T-helper 2 cell treated with Interferon-gamma antibody and Interleukin-4, amounts not matched to agents 5 μg/mL and 100 μg/mL, for 36 hours (primary cell): ENCODE results near the gene DOLK.

Experiments used
- DNase-seq: peaks from one replicate; pipeline ENCODE4 v3.0.0; 2021; ENCODE audit warnings: low spot score
- H3K27ac Mint-ChIP-seq: one replicate; pipeline ENCODE4 v1.8.0; 2021; ENCODE audit warnings: mild to moderate bottlenecking, mixed read lengths
- H3K27me3 Mint-ChIP-seq: one replicate; pipeline ENCODE4 v1.8.0; 2021; ENCODE audit warnings: low read depth, mixed read lengths
- H3K36me3 Mint-ChIP-seq: one replicate; pipeline ENCODE4 v1.8.0; 2021; ENCODE audit warnings: low read depth, mixed read lengths
- H3K4me1 Mint-ChIP-seq: one replicate; pipeline ENCODE4 v1.8.0; 2021; ENCODE audit warnings: low read depth, mixed read lengths
- H3K4me3 Mint-ChIP-seq: one replicate; pipeline ENCODE4 v1.8.0; 2022; ENCODE audit warnings: mild to moderate bottlenecking, moderate library complexity, mixed read lengths
- H3K9me3 Mint-ChIP-seq: one replicate; pipeline ENCODE4 v1.8.0; 2021; ENCODE audit warnings: mixed read lengths

The DOLK gene

DNA sequence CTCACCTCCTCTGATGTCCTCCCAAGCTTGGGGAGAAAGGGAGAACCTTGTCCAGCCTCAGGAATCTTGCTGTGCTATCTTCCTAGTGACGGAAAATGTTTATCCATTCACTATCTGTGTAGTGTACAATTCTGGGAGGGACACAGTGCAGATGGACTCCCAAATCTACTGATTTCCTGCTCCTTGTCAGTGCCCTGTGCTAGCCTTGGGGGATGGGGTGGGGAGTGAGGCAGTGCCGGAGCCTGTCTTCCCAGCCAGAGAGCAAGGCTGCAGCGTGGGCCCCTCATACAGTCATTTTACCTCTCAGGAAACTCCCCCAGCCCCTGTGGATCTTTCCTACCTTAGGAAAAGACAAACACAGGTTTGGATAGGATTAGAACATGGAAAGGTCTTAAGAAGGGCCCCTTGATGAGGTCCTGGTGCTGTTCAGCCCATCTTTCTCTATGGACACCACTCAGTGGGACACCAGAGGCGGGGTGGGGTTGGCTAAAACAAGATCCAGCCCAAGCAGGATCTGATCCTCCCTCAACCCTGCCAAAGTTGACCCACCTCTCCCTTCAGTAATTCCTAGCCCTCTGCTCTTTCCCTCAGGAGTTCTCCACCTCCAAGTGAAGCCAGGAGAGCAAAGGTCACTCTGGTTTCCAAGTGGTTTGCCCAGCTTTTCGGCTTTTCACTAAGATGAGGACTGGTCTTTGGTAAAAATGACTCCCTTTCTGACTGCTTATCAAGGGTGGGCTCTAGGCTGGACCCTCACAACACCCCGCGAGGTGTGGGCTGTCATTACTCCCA, 3.4 kb downstream of the DOLK start:
- H3K4me1 Mint-ChIP-seq = peaks cover 18% of the 10 kb centered on the region
- no peaks in the 10 kb centered on the region for H3K27me3 Mint-ChIP-seq
- H3K9me3 Mint-ChIP-seq = no peaks in the 10 kb centered on the region
- H3K4me3 Mint-ChIP-seq = no peak overlapping the region
- H3K27ac Mint-ChIP-seq = no peak overlapping the region
- DNase-seq = no peak
- H3K36me3 Mint-ChIP-seq = peaks cover 16% of the 10 kb centered on the region

DNA sequence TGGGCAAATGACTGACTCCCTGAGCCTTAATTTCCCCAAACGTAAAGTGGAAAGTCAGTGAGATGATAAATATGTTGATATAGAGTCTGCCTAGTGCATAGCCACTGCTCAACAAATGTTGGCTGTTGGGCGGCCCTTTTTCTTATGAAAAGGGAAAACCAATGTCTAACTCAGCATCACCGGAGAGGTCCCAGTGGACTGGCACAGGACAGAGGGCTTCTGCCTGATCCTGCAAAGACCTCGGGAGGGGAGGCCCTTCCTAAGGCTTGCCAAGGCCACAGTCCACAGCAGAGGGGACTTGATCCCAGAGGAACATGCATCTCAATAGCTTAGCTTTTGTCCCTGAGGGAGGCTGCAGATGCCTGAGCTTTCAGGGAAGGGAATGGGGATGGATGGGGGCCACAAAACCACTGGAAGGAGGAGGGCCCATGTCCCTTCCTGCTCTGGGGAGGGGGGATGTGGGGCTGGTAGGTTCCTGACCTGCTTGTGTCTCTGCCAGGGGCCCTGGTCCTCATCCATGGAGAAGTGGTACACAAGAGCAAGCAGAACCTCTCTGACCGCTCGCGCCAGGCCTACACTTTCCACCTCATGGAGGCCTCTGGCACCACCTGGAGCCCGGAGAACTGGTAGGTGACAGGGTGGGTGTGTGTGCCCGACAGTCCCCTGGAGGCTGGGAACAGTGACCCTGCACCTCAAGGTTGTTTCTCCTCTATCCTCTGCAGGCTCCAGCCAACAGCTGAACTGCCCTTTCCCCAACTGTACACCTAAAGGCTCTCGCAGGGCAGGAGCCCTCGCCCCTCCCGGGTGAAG, 6.3 kb downstream of the DOLK start:
- peaks cover 7% of the 10 kb centered on the region for H3K36me3 Mint-ChIP-seq
- H3K4me1 Mint-ChIP-seq = peaks cover 4% of the 10 kb centered on the region
- H3K4me3 Mint-ChIP-seq = no peak overlapping the region
- DNase-seq = no peak
- H3K9me3 Mint-ChIP-seq = no peaks in the 10 kb centered on the region
- H3K27ac Mint-ChIP-seq = no peak overlapping the region
- H3K27me3 Mint-ChIP-seq = no peaks in the 10 kb centered on the region

DNA sequence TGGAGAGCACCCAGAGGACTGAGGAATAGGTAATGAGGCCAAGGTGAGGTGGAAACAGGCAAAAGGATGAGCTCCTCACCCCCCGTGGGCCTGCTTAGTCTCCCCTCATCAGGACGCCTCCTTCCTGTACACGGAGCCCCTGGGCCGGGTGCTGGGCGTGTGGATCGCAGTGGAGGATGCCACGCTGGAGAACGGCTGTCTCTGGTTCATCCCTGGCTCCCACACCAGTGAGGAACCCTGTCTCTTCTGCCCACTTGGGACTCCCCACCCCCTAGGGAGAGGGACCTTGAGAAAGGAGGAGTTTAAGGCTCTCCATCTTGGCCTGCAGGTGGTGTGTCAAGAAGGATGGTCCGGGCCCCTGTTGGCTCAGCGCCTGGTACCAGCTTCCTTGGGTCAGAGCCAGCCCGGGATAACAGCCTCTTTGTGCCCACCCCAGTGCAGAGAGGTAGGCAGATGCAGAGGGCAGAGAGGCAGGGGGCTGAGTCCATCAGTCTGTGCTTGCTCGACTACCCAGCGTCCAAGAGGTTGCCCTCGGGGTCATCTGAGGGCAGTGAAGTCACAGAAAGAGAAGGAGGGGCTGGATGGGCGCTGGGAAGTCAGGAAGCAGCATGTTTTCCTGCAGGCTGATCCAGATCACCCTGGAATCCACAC, 7.0 kb downstream of the DOLK start:
- H3K4me1 Mint-ChIP-seq = no peaks in the 10 kb centered on the region
- H3K9me3 Mint-ChIP-seq = no peaks in the 10 kb centered on the region
- H3K4me3 Mint-ChIP-seq = no peak overlapping the region
- no peaks in the 10 kb centered on the region for H3K27me3 Mint-ChIP-seq
- no peaks in the 10 kb centered on the region for H3K36me3 Mint-ChIP-seq
- DNase-seq = no peak
- no peak overlapping the region for H3K27ac Mint-ChIP-seq

DNA sequence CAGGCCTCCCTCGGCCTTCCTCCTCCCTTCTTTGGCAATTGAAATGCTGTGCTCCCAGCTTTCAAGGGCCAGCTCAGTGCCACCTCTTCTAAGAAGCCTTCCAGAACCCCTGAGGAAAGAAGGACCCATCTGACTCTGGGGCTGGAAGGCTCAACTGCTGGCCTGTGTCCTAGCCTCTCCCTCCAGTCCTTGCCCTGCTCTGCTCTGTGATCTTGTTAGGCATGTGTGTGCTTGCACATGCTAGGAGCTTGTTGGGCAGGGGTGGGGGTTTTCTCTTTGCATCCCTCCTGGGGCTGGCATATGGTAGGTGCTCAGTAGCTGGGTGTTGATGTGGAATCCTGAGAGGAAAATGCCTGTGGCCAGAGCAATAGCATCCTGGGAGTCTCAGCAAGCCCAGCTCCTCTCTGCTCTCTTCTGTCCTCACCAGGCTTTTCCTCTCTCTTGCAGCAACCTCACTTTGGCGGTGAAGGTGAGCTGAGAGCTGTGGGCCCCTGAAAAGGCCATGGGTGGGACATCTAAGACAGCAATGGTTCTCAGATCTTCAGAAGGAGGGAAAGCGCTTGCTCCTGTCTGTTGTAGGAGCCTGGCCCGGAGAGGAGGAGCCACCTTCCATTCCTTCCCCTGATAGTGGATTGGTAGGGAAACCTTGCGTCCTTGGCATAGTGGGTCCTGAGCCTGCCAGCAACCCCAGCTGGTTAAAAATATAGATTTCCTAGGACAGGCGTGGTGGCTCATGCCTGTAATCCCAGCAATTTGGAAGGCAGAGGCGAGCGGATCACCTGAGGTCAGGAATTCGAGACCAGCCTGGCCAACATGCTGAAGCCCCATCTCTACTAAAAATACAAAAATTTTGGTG, 9.9 kb downstream of the DOLK start:
- Mint-ChIP-seq H3K9me3 (no peaks in the 10 kb centered on the region), H3K4me3 (no peak overlapping the region), H3K27me3 (no peaks in the 10 kb centered on the region), H3K36me3 (no peaks in the 10 kb centered on the region), H3K4me1 (no peaks in the 10 kb centered on the region), H3K27ac (no peak overlapping the region)
- DNase-seq = no peak

DNA sequence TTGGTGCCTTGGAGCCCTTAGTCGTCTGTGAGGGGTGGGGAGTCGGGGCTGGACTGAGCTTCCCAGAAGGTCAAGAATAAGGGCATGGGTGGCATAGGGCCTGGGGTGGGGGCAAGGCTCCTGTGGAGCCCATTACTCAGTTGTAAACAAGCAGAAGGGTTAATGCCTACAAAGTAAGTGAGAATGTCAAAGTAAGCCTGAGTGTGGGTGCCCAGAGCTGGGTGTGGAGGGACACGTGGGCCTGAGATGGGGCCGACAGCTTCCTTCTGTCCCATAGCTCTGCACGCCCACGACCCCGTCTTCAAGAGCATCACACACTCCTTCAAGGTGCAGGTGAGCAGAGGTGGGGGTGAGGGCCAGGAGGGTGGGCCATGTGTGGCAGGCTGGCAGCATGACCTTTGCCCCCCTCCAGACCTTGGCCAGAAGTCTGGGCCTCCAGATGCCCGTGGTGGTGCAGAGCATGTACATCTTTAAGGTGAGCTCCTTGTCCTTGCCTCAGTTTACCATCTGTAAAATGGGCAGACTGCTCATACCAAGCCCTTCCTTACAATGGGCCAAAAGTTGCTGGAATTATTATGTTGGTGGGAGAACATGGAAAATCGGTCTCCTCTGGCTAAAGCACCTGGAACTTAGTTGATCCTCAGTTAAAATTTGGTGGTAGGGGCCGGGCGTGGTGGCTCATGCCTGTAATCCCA, 11.1 kb downstream of the DOLK start:
- Mint-ChIP-seq H3K4me1 (no peaks in the 10 kb centered on the region), H3K9me3 (no peaks in the 10 kb centered on the region), H3K36me3 (no peaks in the 10 kb centered on the region), H3K27ac (no peak overlapping the region), H3K4me3 (no peak overlapping the region), H3K27me3 (no peaks in the 10 kb centered on the region)
- no peak for DNase-seq

DNA sequence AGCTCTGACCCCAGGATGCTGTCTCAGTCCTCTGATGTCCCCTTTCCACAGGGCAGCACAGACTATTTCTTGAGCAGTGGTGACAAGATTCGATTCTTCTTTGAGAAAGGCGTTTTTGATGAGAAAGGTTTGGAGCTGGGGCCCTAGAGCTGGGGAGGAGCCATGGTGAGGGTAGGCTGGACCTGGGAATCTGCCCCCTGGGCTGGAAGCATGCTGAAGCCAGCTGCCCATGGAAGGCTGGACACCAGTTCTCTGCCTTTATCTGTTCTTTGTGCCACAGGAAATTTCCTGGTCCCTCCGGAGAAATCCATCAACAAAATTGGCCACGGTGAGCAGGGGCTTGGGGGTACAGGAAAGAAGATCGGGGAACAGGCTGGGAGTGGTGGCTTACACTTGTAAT, 13.7 kb downstream of the DOLK start:
- Mint-ChIP-seq H3K36me3 (no peaks in the 10 kb centered on the region), H3K4me1 (no peaks in the 10 kb centered on the region), H3K27me3 (no peaks in the 10 kb centered on the region), H3K4me3 (no peak overlapping the region), H3K27ac (no peak overlapping the region), H3K9me3 (no peaks in the 10 kb centered on the region)
- DNase-seq = no peak

DNA sequence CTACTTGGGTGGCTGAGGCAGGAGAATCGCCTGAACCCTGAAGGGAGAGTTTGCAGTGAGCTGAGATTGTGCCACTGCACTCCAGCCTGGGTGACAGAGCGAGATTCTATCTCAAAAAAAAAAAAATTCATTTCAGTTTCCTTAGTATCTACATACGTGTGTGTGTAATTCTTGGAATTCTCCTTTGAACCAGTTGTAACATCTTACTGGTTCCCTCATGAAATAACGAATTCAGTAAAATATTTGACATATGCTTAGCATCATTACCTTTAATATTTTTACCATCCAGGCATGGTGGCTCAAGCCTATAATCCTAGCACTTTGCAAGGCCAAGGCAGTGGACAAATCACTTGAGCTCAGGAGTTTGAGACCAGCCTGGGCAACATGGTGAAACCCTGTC, 17.8 kb downstream of the DOLK start:
- H3K36me3 Mint-ChIP-seq = no peaks in the 10 kb centered on the region
- H3K27me3 Mint-ChIP-seq = peaks cover 3% of the 10 kb centered on the region
- no peak overlapping the region for H3K4me3 Mint-ChIP-seq
- H3K9me3 Mint-ChIP-seq = no peaks in the 10 kb centered on the region
- DNase-seq = no peak
- peaks cover 10% of the 10 kb centered on the region for H3K4me1 Mint-ChIP-seq
- no peak overlapping the region for H3K27ac Mint-ChIP-seq

DNA sequence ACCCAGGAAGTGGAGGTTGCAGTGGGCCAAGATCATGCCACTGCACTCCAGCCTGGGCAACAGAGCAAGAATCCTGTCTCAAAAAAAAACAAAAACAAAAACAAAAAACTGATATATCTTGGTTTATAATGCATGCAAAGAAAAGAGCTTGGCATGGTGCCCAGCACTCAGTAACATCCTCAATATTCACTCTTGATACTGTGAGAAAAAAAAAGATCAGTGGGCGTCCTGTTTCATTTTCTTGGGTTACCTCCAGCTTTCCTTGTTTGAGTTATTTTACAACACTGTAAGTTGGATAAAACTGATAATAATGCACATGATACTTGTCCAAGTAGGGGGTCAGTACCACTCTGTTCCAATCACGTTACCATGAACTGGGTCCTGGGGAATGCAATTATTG, 18.8 kb downstream of the DOLK start:
- Mint-ChIP-seq H3K4me3 (no peak overlapping the region), H3K27ac (no peak overlapping the region), H3K27me3 (peaks cover 3% of the 10 kb centered on the region), H3K4me1 (peaks cover 10% of the 10 kb centered on the region), H3K9me3 (no peaks in the 10 kb centered on the region), H3K36me3 (no peaks in the 10 kb centered on the region)
- DNase-seq = no peak

DNA sequence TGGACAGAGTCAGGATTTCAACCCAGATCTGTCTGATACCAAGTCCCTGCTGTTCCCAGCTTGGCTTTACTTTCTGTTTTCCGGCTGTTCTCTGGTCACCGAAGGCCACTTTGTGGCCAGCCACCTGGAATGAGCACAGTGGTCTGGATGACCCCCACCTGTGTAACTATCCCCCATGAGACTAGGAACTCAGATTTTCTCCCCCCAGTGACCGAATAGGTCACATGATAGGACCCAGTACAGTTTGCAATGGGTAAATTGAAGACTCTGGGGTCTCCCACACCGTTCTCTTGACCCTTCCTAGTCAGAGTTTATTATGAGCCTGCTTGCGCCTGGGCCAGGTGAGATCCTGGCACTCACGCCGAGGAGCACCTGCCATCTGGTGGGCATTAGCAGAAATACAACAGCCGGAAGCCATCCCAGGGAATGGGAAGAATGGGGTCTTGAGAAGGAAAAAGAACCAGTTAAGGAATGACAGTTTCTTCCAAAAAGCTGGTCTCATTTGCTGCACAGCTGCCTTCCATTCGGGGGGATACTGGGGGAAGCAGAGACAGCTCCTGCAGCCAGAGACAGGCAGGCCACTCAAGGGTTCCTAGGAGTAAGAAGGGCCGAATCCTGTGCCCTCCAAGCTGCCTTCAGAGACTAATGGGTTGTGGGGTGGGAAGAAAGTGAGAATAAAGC, 19.5 kb downstream of the DOLK start:
- H3K27me3 Mint-ChIP-seq = peaks cover 3% of the 10 kb centered on the region
- DNase-seq = peak; percentile 35
- H3K4me1 Mint-ChIP-seq = peaks cover 10% of the 10 kb centered on the region
- H3K9me3 Mint-ChIP-seq = no peaks in the 10 kb centered on the region
- no peaks in the 10 kb centered on the region for H3K36me3 Mint-ChIP-seq
- H3K27ac Mint-ChIP-seq = peak overlapping the region; percentile 34
- H3K4me3 Mint-ChIP-seq = no peak overlapping the region

DNA sequence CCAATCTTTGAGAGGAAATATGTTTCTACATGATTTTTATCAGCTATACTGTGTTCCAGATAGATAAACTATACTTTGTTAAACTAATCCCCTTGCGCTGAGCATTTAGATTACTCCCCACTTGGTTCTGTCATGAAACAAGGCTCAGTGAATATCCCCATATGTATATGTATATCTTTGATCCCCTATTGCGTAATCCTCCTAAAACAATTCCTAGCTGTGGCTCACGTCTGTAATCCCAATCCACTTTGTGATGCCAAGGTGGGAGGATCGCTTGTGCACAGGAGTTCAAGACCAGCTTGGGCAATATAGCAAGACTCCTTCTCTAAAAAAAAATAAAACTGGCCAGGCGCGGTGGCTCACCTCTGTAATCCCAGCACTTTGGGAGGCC, 23.9 kb downstream of the DOLK start:
- Mint-ChIP-seq H3K36me3 (peaks cover 6% of the 10 kb centered on the region), H3K27me3 (peaks cover 3% of the 10 kb centered on the region), H3K9me3 (no peaks in the 10 kb centered on the region), H3K4me3 (no peak overlapping the region), H3K4me1 (peaks cover 10% of the 10 kb centered on the region), H3K27ac (no peak overlapping the region)
- no peak for DNase-seq

DNA sequence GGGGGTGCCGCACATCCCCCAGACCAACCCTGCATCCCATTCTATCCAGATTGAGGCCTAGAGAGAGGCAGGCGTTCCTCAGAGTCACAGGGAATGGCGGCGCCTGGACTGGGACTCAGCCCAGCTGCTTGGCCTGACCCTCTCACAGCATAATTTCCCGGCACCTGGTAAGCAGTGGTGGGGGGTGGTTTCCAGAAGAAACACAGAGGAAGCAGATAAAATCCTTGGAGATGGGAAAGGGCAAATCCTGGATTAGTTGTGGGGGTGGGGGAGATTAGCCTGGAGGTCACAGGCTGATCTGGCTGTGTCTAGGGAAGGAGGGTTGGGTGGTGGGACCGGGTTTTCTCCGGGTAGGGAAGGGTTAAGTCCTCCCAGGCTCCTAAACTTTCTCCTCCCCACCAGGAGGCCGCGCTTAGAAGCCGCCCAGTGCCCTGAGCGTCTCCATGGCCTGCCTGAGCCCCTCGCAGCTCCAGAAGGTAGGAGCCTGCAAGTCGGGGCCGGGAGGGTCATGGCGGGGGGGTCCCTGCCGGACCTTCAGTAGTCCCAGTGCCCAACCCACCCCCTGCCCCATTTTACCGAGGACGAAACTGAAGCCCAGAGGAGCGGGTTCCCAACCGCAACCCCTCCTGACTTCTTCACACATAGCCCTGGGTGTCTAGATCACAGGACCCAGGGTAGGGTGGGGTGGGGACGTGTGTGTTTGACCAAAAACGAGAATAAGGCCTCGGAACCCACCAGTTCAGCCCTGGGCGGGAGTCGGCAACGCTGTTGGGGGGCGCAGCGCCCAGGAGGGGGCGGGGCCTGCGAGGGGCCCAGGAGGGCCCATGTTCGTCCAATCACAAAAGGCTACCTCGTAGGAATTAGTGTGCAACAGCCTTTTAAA, 25.3 kb downstream of the DOLK start:
- no peak overlapping the region for H3K27ac Mint-ChIP-seq
- peaks cover 17% of the 10 kb centered on the region for H3K36me3 Mint-ChIP-seq
- DNase-seq = no peak
- no peaks in the 10 kb centered on the region for H3K9me3 Mint-ChIP-seq
- H3K27me3 Mint-ChIP-seq = peaks cover 3% of the 10 kb centered on the region
- H3K4me3 Mint-ChIP-seq = no peak overlapping the region
- peaks cover 4% of the 10 kb centered on the region for H3K4me1 Mint-ChIP-seq

DNA sequence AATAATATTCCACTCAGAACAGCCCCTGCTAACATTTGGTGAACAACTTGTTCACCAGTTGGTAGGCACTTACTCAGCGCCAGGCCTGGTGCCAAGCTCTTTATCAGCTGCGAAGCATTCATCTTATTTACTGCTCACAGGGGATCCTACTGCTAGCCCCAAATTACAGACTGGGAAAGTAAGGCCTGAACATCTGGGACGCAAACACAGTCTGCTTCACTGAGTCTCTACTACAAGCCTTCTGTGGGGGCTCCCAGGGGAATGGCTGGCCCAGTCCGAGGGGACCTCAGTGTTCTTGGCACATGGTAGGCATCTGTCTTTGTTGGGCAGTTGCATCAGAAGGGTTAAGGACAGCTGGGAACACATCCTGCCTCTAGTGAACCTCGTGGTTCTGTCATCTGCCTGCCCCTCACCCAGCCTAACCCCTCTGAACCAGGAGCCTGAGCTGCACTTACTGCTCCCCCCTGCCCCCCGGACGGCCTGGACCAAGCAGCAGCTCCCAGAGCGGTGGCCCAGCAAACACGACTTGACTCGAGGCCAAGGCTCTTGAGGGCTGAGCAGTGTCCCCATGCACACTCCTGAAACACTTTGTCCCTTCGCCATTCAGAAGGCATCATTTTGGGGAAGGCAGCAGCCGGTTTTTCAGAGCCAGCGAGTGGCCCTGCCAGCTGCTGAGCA, 26.9 kb downstream of the DOLK start, which contains the start of gene PHYHD1:
PHYHD1 (plus strand) TSS at position 602 of the 678 bp plus-strand sequence. CDS start 1,342 bp downstream, outside the sequence.
- Mint-ChIP-seq H3K36me3 (peaks cover 25% of the 10 kb centered on the region), H3K4me1 (no peaks in the 10 kb centered on the region), H3K27me3 (no peaks in the 10 kb centered on the region), H3K4me3 (no peak within 1 kb of the TSS), H3K27ac (peak within 1 kb of the TSS; percentile 45), H3K9me3 (no peaks in the 10 kb centered on the region)
- DNase-seq = no peak
